MV-4-11 (cell line): ENCODE data around the gene SLC6A2.

ENCODE experiments used
- DNase-seq: peaks from one replicate; lab custom pipeline; 2025; lab: John Stamatoyannopoulos, UW

SLC6A2 gene

GRCh38 chr16:55672471-55672870 is 16.7 kb downstream of the SLC6A2 start:
- no peak for DNase-seq

- DNase-seq, result no peak
Measured at GRCh38 chr16:55678161-55678821, 22.5 kb downstream of the SLC6A2 start.

GRCh38 chr16:55682086-55682485 is 26.3 kb downstream of the SLC6A2 start:
- no peak for DNase-seq

GRCh38 chr16:55685973-55686372 is 30.2 kb downstream of the SLC6A2 start:
- no peak for DNase-seq

GRCh38 chr16:55686671-55687070 is 30.9 kb downstream of the SLC6A2 start:
- no peak for DNase-seq

GRCh38 chr16:55687802-55688201 is 32.0 kb downstream of the SLC6A2 start:
- peak; percentile 36 for DNase-seq

- DNase-seq, result peak; percentile 27
Measured at GRCh38 chr16:55690841-55691240, 35.1 kb downstream of the SLC6A2 start.

- no peak for DNase-seq
Measured at GRCh38 chr16:55691771-55692170, 36.0 kb downstream of the SLC6A2 start.

GRCh38 chr16:55695595-55695994 is 39.8 kb downstream of the SLC6A2 start:
- DNase-seq, result no peak

GRCh38 chr16:55697867-55698266 is 42.1 kb downstream of the SLC6A2 start:
- no peak for DNase-seq

GRCh38 chr16:55698331-55698730 is 42.5 kb downstream of the SLC6A2 start:
- no peak for DNase-seq

GRCh38 chr16:55698946-55699345 is 43.2 kb downstream of the SLC6A2 start:
- no peak for DNase-seq

GRCh38 chr16:55699616-55700015 is 43.8 kb downstream of the SLC6A2 start:
- no peak for DNase-seq

- DNase-seq, result no peak
Measured at GRCh38 chr16:55700067-55700466, 44.3 kb downstream of the SLC6A2 start.

GRCh38 chr16:55700961-55701360 is 45.2 kb downstream of the SLC6A2 start:
- DNase-seq, result no peak

- peak; percentile 37 for DNase-seq
Measured at GRCh38 chr16:55701442-55702319, 45.9 kb downstream of the SLC6A2 start.

GRCh38 chr16:55703003-55704001 is 47.5 kb downstream of the SLC6A2 start:
- peak; percentile 63 for DNase-seq

GRCh38 chr16:55706739-55707384 is 51.1 kb downstream of the SLC6A2 start:
- DNase-seq, result no peak

GRCh38 chr16:55709801-55710200 is 54.0 kb downstream of the SLC6A2 start:
- DNase-seq, result no peak

GRCh38 chr16:55710466-55710865 is 54.7 kb downstream of the SLC6A2 start:
- DNase-seq, result no peak
